Left ventricle myocardium inferior (tissue), 1 donor: Measurements from ENCODE around the gene EDEM1. TPM values are rescaled to one million over a fixed set of nuclear protein-coding genes. Genes with fewer than 3 reads are reported as not detected.

Source experiments
- DNase-seq: peaks from one replicate; pipeline ENCODE4 v3.0.0-alpha.2; 2020
- H3K27ac ChIP-seq: fragments of 200-600 bp; replicated peaks from 2 replicates; pipeline ENCODE4 v1.8.0; 2021
- H3K27me3 ChIP-seq: fragments of 200-600 bp; 2 replicates; pipeline ENCODE4 v1.8.0; 2021; ENCODE audit warnings: low read depth
- H3K36me3 ChIP-seq: fragments of 200-600 bp; 2 replicates; pipeline ENCODE4 v1.8.0; 2021
- H3K4me1 ChIP-seq: fragments of 200-600 bp; 2 replicates; pipeline ENCODE4 v1.8.0; 2021
- H3K4me3 ChIP-seq: fragments of 200-600 bp; 2 replicates; pipeline ENCODE4 v1.8.0; 2021; ENCODE audit warnings: mild to moderate bottlenecking, moderate library complexity
- H3K9me3 ChIP-seq: fragments of 200-600 bp; replicated peaks from 2 replicates; pipeline ENCODE4 v1.8.0; 2021
- CTCF ChIP-seq: fragments of 200-600 bp; IDR thresholded peaks from 2 replicates; pipeline ENCODE4 v1.8.0; 2021; ENCODE audit warnings: antibody characterized with exemption, mild to moderate bottlenecking, borderline replicate concordance
- intact Hi-C: fragments of 100-400 bp; cut with micrococcal nuclease; formaldehyde crosslinking; loops from one replicate; pipeline ENCODE4 v1.11.0; 2022
- total RNA-seq: library from RNA; stranded (reverse); fragmentation: NEBNext Ultra II Directional; extraction: Animal tissue kit (Norgen Biotek cat#: 25700); gene quantifications from one replicate; pipeline ENCODE4 v1.2.1, GENCODE V29; 2021
- donor health status: DM: no; HTN: yes; CAD: no; lungs with severe emphysema.

The EDEM1 gene
- total RNA-seq, 1 donor from 2014 or later, result 7.9 TPM

GRCh38 chr3:5231487-5231886 lies 44.0 kb downstream of the EDEM1 start:
- DNase-seq, result no peak
- Histone ChIP-seq H3K27ac (no peak overlapping the region), H3K36me3 (no peaks in the 10 kb centered on the region), H3K4me3 (no peak overlapping the region), H3K27me3 (peaks cover 28% of the 10 kb centered on the region), H3K4me1 (no peaks in the 10 kb centered on the region), H3K9me3 (no peaks in the 10 kb centered on the region)
- no peak for TF ChIP-seq CTCF
- intact Hi-C loops, result no loop called here

GRCh38 chr3:5232570-5232969 lies 45.1 kb downstream of the EDEM1 start:
- Histone ChIP-seq H3K4me3 (no peak overlapping the region), H3K4me1 (no peaks in the 10 kb centered on the region), H3K9me3 (no peaks in the 10 kb centered on the region), H3K27me3 (peaks cover 28% of the 10 kb centered on the region), H3K27ac (no peak overlapping the region), H3K36me3 (no peaks in the 10 kb centered on the region)
- TF ChIP-seq CTCF, result no peak
- no peak for DNase-seq
- intact Hi-C loops, result no loop called here

GRCh38 chr3:5233026-5233425 lies 45.5 kb downstream of the EDEM1 start:
- no peaks in the 10 kb centered on the region for H3K9me3 ChIP-seq
- H3K36me3 ChIP-seq, result no peaks in the 10 kb centered on the region
- H3K4me1 ChIP-seq, result no peaks in the 10 kb centered on the region
- TF ChIP-seq CTCF, result no peak
- no peak for DNase-seq
- H3K27ac ChIP-seq, result no peak overlapping the region
- H3K4me3 ChIP-seq, result no peak overlapping the region
- H3K27me3 ChIP-seq, result peaks cover 28% of the 10 kb centered on the region
- intact Hi-C loops, result no loop called here

GRCh38 chr3:5235655-5236054 lies 48.1 kb downstream of the EDEM1 start:
- Histone ChIP-seq H3K27ac (no peak overlapping the region), H3K9me3 (no peaks in the 10 kb centered on the region), H3K36me3 (no peaks in the 10 kb centered on the region), H3K4me3 (no peak overlapping the region), H3K4me1 (no peaks in the 10 kb centered on the region), H3K27me3 (peaks cover 7% of the 10 kb centered on the region)
- TF ChIP-seq CTCF, result no peak
- intact Hi-C loops, result no loop called here
- no peak for DNase-seq

- peaks cover 2% of the 10 kb centered on the region for H3K9me3 ChIP-seq
Measured at GRCh38 chr3:5238545-5238944, 51.0 kb downstream of the EDEM1 start.

More at GRCh38 chr3:5238545-5238944, 51.0 kb downstream of the EDEM1 start:
- Histone ChIP-seq H3K27ac (no peak overlapping the region), H3K27me3 (no peaks in the 10 kb centered on the region), H3K4me1 (no peaks in the 10 kb centered on the region), H3K36me3 (no peaks in the 10 kb centered on the region), H3K4me3 (no peak overlapping the region)
- intact Hi-C loops, result no loop called here
- no peak for DNase-seq
- no peak for TF ChIP-seq CTCF
